Mesodermal cell (in vitro differentiated cells): ENCODE measurements around the gene CACNA1A.
A peak's percentile ranks its signal among the peaks of the same experiment; 100 is the strongest.

ENCODE experiments used
- H3K27ac ChIP-seq: 2 replicates; pipeline ENCODE4 v1.7.0; 2013; ENCODE audit warnings: mild to moderate bottlenecking, low read depth, low read length, moderate library complexity; ENCODE audit not compliant: severe bottlenecking
- H3K36me3 ChIP-seq: 2 replicates; pipeline ENCODE4 v1.7.1; 2013; ENCODE audit warnings: mild to moderate bottlenecking, low read length, moderate library complexity; ENCODE audit not compliant: control insufficient read depth, insufficient read depth
- H3K4me1 ChIP-seq: one replicate; pipeline ENCODE4 v1.7.1; 2013; ENCODE audit warnings: mild to moderate bottlenecking, low read length; ENCODE audit not compliant: insufficient read depth, control insufficient read depth, poor library complexity, severe bottlenecking
- H3K4me3 ChIP-seq: 2 replicates; pipeline ENCODE4 v1.7.0; 2013; ENCODE audit warnings: low read length, control low read depth, mild to moderate bottlenecking; ENCODE audit not compliant: insufficient read depth, poor library complexity, severe bottlenecking; ENCODE audit errors: extremely low read depth
- H3K9me3 ChIP-seq: 2 replicates; pipeline ENCODE4 v1.7.1; 2013; ENCODE audit warnings: mild to moderate bottlenecking, low read length, moderate library complexity; ENCODE audit not compliant: control insufficient read depth
- WGBS, 2 experiments: methylation state at CpG; one replicate each; pipeline ENCODE4 v1.1.5; 2013; ENCODE audit warnings: missing lambda C conversion rate in 2 of 2; ENCODE audit not compliant: insufficient coverage in 2 of 2; 5-methylcytosine and 5-hydroxymethylcytosine counted together

Gene CACNA1A

DNA sequence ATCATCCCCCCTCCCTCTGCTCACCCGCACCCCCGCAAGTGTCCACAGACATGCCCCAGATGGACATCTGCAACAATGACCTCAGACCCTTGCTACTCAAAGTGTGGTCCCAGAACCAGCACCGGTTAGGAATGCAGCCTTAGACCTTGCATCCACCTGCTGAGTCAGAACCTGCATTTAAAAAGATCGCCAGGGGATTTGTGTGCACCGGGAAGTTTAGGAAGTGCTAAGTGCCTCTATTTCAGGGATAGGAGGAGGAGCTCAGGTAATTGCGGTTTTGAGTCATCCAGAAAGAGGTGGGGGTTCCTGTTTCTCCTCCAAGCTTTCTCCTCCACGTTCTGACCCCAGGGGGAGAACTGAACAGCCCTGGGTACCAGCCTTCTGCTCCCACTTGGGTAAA is 46.2 kb downstream of the CACNA1A start:
- no peak overlapping the region for H3K27ac ChIP-seq
- no peaks in the 10 kb centered on the region for H3K4me1 ChIP-seq
- 13 to 14% methylated on average over 4 to 5 of the region's 7 CpGs for WGBS, 2 experiments
- no peaks in the 10 kb centered on the region for H3K9me3 ChIP-seq
- no peak overlapping the region for H3K4me3 ChIP-seq
- H3K36me3 ChIP-seq = no peaks in the 10 kb centered on the region

DNA sequence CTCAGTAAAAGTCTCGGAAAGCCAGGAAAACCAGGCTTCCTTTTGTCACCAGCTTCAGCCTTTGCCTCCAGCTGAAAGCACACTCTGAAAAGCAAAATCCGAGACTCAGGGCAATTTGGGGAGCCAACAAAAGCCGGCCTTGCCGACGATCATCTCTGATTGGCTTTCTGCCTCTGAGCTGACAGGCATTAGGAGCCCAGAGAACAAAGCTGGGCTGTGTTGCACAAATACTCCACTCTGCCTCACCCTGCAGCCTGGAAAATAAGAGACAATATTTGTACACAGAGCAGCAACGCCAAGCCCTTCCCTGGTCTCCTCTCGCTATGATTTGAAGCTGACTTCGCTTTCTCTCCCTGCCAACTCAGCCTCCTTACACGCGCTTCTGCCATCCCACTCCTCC is 46.9 kb downstream of the CACNA1A start:
- Histone ChIP-seq H3K4me1 (no peaks in the 10 kb centered on the region), H3K27ac (no peak overlapping the region), H3K4me3 (no peak overlapping the region), H3K36me3 (no peaks in the 10 kb centered on the region), H3K9me3 (no peaks in the 10 kb centered on the region)
- 27 to 39% methylated on average over 9 to 10 of the region's 10 CpGs for WGBS, 2 experiments

DNA sequence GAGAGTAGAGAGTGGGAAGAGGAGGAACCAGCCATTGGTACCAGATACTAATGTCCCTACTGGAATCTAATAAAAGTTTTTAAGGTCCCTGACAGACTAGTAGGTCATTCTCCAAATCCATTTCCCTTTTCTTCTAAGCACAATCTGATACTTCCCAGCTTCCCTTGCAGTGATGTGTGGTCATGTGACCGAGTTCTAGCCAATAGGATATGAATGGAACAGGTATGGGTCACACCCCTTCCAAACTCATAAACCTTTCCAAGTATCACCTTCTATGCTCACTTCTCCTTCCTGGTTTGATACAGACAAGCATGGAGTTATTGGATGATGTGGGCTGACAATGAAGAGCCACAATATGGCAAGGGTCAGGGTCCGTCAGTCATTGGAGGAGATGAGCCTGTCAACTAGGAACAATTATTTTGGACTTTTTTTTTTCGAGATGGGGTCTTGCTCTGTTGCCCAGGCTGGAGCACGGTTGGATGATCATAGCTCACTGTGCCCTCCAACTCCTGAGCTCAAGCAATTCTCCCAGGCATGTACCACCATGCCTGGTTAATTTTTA is 54.8 kb downstream of the CACNA1A start:
- Histone ChIP-seq H3K27ac (no peak overlapping the region), H3K36me3 (peaks cover 13% of the 10 kb centered on the region), H3K4me1 (no peaks in the 10 kb centered on the region), H3K4me3 (no peak overlapping the region), H3K9me3 (peaks cover 6% of the 10 kb centered on the region)
- WGBS, 2 experiments = 83 to 90% methylated on average over 2 to 3 of the region's 4 CpGs

DNA sequence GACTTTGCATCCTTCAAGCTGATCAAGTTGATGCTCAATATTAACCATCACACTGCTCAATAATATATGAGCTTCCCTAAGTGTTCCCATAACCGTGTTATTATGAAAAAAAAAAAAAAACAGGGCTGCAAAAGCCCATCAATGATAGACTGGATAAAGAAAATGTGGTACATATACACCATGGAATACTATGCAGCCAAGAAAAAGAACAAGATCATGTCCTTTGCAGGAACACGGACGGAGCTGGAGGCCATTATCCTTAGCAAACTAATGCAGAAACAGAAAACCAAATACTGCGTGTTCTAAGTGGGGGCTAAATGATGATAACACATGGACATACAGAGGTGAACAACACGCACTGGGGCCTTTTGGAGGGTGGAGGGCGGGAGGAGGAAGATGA is 58.3 kb downstream of the CACNA1A start:
- H3K4me1 ChIP-seq = no peaks in the 10 kb centered on the region
- peaks cover 6% of the 10 kb centered on the region for H3K9me3 ChIP-seq
- H3K27ac ChIP-seq = no peak overlapping the region
- 47 to 67% methylated on average over 3 of the region's 6 CpGs for WGBS, 2 experiments
- no peak overlapping the region for H3K4me3 ChIP-seq
- peaks cover 13% of the 10 kb centered on the region for H3K36me3 ChIP-seq

DNA sequence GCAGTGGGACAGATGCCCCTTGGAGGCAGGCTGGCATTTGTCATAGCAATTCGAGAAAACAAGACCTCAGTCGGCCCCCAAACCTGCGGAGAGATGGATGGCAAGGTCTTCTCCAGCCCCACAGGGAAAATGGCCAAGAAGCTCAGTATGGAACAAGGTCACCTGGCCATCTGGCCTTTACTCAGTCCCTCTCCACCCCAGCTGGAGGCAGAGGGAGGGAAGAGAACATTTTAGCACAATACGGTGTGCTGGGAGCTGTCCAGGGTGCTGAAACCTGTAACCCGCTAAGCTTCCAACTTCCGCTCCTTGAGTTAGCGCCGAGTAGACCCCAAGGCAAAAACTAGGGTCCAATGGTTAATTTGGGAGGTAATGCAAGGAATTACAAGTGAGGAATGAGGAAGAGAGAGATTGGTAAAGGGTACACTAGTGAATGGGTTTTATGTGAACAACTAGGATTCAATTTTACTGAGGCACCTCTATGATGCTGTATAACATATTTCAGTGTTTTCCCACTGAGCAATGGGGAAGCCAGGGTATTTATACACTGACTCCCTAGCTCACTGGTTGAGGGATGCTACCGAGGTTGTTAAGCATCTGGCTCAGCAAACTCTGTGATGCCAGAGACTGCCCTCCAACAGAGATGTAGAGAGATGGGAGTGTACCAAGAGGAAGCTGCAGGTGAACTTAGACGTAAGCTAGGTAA is 64.3 kb downstream of the CACNA1A start:
- Histone ChIP-seq H3K4me3 (no peak overlapping the region), H3K36me3 (no peaks in the 10 kb centered on the region), H3K9me3 (peaks cover 3% of the 10 kb centered on the region), H3K27ac (no peak overlapping the region), H3K4me1 (no peaks in the 10 kb centered on the region)
- WGBS, 2 experiments = 34 to 50% methylated on average over 9 of the region's 10 CpGs

DNA sequence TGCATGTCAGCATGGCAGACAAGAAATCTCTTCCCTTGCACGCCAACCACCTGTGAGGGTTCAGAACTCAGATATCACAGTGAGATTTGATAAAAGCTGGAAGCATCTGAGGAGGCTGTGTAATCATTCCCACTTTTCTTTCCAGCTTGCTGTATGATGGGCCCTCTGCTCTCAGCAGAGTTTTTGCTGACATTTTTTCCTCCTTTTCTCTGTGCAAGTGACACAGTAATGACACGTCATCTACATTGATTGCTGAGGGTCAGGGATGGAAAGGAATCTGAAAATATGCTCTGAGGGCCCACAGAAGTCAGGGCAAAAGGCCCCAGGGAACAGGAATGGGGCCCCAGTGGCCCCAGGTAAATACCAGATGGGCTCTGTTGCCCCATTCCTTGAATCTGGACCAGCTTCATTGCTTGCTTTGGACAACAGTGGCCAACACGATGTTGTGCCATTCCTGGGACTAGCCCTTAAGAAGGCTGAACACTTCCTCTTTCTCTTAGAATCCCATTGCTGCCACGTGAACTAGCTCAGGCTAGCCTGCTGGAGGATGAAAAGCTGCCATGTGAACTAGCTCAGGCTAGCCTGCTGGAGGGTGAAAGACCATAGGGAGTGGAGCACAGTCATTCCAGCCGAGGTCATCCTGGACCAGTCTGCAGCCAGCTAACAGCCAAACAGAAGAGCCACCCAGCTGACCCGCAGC is 68.2 kb downstream of the CACNA1A start:
- Histone ChIP-seq H3K36me3 (no peaks in the 10 kb centered on the region), H3K4me1 (no peaks in the 10 kb centered on the region), H3K9me3 (peaks cover 3% of the 10 kb centered on the region), H3K27ac (no peak overlapping the region), H3K4me3 (no peak overlapping the region)
- 82 to 87% methylated on average over 3 to 5 of the region's 6 CpGs for WGBS, 2 experiments

DNA sequence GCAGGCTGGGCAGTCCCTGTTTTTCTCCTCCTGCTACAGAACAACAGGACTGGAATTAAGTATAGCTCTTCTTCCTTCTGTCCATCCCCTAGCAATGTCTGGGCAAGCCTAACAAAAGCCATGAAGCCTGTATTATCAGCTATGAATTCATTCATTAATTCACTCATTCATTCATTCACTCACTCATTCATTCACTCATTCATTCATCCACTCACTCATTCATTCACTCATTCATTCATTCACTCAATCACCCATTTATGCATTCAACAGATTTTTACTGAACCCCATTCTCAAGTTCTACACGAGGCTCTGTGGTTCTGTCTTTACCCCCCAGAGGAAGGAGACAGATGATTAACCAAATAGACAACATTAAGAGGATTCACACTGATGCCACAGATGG is 69.9 kb downstream of the CACNA1A start:
- H3K27ac ChIP-seq = no peak overlapping the region
- H3K9me3 ChIP-seq = peaks cover 3% of the 10 kb centered on the region
- WGBS, 2 experiments = no CpG with 5 or more reads among the region's 1 CpG

DNA sequence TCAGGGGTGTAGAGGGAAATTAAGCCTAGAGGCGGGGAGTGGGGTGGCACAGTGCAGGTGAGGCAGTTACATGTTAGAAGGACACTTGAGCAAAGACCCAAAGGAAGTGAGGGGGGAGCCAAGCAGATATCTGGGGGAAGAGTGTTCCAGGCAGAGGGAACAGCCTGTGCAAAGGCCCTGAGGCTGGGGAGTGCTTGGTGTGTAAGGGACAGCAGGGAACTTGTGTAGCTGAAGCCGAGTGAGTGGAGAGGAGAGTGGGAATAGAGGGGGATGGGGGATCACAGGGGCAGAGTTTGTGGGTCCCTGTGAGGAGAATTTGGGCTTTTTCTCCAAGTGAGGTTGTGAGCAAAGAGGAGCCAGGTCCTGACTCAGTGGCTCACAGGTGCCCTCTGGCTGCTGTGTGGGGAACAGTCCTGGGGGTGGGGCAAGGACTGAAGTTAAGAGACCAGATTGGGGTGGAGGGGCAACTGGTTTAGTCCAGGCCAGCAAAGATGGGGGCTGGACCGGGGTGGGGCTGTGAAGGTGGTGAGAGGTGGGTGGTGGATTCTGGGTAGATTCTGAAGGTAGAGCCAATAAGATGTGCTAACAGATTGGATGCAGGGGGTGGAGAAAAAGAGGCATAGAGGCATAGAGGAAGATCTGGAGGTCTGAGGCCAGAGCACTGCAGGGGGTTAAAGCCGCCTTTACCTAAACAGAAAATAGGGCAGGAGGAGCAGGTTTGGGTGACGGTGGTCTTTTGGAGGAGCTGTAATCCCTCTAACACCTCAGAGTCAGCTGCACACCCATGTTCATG is 75.3 kb downstream of the CACNA1A start:
- no peaks in the 10 kb centered on the region for H3K9me3 ChIP-seq
- H3K27ac ChIP-seq = no peak overlapping the region
- WGBS, 2 experiments = 67 to 78% methylated on average over 4 to 5 of the region's 5 CpGs
- no peaks in the 10 kb centered on the region for H3K4me1 ChIP-seq
- H3K36me3 ChIP-seq = no peaks in the 10 kb centered on the region
- no peak overlapping the region for H3K4me3 ChIP-seq

More for the DNA sequence above, 69.9 kb downstream of the CACNA1A start:
- H3K4me3 ChIP-seq = no peak overlapping the region
- H3K36me3 ChIP-seq = no peaks in the 10 kb centered on the region
- H3K4me1 ChIP-seq = no peaks in the 10 kb centered on the region

DNA sequence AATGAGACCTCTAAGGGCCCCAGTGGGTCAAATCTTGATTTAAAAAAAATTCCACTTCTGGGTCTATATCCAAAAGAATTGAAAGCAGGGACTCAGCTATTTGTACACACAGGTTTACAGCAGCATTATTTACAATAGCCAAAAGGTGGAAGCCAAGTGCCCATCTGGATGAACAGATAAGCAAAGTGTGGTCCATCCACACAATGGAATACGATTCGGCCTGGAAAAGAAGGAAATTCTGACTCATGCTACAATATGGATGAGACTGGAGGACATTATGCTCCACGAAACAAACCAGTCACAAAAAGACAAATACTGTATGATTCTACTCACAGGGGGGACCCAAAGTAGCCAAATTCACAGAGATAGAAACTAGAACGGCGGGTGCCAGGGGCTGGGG is 76.7 kb downstream of the CACNA1A start:
- Histone ChIP-seq H3K4me3 (no peak overlapping the region), H3K27ac (peak overlapping the region; percentile 69), H3K36me3 (no peaks in the 10 kb centered on the region), H3K9me3 (no peaks in the 10 kb centered on the region), H3K4me1 (no peaks in the 10 kb centered on the region)
- 61 to 71% methylated on average over 2 of the region's 5 CpGs for WGBS, 2 experiments

DNA sequence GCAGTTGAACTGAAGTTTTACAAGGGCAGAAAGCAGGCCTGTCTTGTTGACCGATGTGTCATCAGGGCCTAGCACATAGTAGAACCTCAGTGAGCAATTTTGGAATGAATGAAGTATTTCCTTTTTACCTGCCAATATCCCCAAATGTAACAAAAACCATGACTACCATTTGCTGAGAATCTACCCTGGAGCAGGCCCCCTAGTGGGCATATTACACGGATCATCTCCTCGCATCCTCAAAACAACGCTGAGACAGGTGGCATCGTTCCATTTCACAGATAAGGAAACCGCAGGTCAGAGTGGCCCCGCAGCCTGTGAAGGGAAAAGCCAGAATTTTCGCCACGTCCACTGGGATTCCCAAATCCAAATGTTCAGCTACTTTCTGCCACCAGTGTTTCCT is 77.9 kb downstream of the CACNA1A start:
- WGBS, 2 experiments = 49 to 63% methylated on average over 9 of the region's 9 CpGs
- Histone ChIP-seq H3K9me3 (no peaks in the 10 kb centered on the region), H3K4me3 (no peak overlapping the region), H3K4me1 (no peaks in the 10 kb centered on the region), H3K27ac (no peak overlapping the region), H3K36me3 (no peaks in the 10 kb centered on the region)
